Stimulated activated CD4-positive, alpha-beta T cell treated with anti-CD3 and anti-CD28 coated beads, TNF-alpha, amount 100 ng/mL, for 24 hours (primary cell): ENCODE data around the gene GREB1.

Experiments
- DNase-seq, 3 experiments: peaks; one replicate each; pipeline ENCODE4 v3.0.0-alpha.2; 2020; ENCODE audit warnings: low read depth in 3 of 3

GREB1 gene

GRCh38 chr2:11661891-11662435 is 128.1 kb downstream of the GREB1 start:
- no peak for DNase-seq

- no peak for DNase-seq
Observed at GRCh38 chr2:11662882-11663281, 129.0 kb downstream of the GREB1 start.

DNA sequence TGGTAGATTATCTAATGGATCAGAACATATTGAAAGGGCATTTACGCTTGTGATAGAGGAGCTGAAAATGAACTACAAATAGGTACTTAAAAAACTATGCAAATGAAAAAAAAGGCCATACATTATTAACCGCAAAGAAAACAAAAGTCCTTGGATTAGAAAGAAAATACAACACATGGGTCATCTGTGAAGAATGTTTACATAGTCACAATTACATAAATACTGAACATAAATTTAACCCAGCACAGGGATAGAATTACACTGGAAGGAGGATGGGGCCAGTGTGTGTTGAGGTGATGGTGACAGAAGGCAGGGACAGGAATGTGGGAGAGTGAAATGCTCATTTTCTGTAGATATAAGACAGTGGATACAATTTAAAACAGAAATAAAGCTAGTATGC is 129.6 kb downstream of the GREB1 start:
- DNase-seq = no peak

DNA sequence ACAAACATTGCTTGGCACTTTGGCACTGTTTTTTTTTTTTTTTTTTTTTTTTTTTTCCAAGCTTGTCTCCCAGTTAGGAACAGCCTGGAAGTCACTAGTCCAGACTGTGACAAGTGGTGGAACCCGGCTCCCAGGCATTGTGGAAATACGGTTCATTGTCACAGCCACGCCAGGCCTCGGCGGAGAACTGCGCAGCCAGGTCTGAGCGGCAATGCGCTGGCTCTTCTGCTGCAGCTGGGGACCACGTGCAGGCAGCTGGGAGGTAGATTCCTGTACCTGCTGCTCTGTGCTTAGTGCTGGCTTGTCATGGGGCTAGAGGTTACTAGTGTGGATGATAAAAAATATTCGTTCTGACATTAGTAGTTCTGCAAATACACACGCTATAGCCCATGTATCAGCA is 131.2 kb downstream of the GREB1 start:
- DNase-seq = no peak

GRCh38 chr2:11665510-11666362 is 131.9 kb downstream of the GREB1 start:
- no peak for DNase-seq

DNA sequence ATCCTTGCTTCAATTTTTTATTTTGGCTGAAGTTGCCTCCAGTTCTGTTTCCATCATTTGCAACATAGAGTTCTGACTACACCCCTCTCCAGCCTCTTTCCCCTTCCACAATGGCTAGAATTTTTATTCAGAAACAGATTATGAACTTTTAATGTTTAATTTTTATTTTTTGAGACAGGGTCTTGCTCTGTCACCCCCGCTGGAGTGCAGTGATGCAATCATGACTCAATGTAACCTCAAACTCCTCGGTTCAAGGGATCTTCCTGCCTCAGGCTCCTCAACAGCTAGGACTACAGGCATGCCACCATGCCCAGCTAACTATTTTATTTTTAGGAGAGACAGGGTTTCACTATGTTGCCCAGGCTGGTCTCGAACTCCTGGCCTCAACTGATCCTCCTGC is 133.3 kb downstream of the GREB1 start:
- no peak for DNase-seq

DNA sequence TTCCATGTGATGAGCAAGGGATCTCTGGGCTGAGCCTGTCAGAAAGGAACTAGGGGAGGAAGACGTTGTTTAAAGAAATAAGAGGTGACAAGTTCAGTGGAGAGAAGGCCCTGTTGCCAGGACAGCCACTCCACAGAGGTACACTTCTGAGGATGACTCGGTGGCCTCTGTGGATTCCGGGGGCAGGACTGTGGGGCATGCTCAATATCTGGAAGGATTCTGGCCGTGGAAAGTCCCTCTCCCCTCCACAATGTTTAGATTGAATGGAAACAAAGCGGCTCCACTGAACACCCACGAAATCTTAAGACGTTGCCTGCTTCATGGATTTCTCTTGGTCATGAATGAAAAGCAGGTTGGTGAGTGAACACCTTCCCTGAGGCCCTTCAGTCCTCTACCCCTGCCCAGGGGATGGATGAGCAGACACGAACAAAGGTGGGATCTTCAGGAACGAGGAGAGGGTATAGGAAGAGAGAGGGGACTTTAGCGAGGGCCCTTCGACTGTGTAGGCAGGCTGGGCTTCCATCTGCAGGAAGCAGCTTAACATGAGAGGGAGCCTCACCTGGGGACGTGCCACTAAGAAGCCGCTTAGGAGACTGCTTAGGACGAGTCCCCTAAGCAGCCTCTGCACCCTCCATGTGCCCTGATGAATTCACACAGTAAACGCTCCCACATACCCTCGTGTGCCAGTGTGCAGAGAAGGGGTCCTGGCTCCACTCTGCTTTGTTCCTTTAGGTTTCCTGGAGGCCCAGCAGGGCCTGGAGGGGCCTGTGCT is 134.2 kb downstream of the GREB1 start:
- DNase-seq = no peak

- DNase-seq = peak in 1 of 3 experiments; percentile 32
Observed at GRCh38 chr2:11669454-11670291, 135.8 kb downstream of the GREB1 start, which contains the start of gene NTSR2. NTSR2 (minus strand) TSS chr2:11670195; CDS start chr2:11670129, 66 bp downstream.

GRCh38 chr2:11672407-11672806 is 138.6 kb downstream of the GREB1 start:
- DNase-seq = no peak

GRCh38 chr2:11674983-11675382 is 141.1 kb downstream of the GREB1 start:
- no peak for DNase-seq

- DNase-seq = no peak
Observed at GRCh38 chr2:11675423-11676112, 141.7 kb downstream of the GREB1 start.

DNA sequence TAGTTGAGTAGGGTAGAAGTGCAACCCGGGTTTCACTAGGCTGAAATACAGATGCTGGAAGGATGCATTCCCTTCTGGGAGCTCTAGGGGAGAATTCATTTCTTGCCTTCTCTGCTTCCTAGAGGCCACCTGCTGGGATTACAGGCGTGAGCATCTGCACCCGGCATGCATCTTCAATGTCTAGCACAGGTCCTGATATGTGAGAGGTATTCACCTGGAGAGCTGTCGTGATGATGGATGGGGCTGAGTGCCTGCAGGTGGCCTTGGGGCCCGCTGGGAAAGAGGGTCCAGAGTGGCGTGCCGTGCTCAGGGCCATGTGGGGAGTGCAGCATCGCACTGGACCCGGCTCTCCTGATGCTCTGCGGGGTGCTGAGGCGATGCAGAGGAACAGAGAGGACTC is 142.8 kb downstream of the GREB1 start:
- DNase-seq = no peak

- no peak for DNase-seq
Observed at GRCh38 chr2:11677136-11678055, 143.6 kb downstream of the GREB1 start.

- DNase-seq = no peak
Observed at GRCh38 chr2:11678306-11678960, 144.6 kb downstream of the GREB1 start.

DNA sequence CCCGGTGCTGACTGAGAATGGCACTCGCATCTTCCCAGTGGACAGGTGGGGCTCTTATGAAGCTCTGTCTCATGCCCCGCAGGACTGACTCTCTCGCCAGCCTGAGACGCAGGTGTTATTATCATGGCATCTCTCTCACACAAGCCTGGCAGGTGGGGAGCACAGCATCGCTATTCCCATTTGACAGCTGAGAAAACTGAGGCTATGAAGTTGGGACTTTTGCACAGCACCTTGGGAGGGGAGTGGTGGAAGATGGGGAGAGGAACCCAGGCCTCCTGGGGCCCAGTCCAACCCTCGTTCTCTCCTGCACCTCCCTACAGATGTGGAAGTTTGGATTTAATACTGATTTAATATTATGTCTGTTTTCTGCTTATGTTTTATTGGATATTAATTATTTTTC is 145.2 kb downstream of the GREB1 start:
- no peak for DNase-seq

DNA sequence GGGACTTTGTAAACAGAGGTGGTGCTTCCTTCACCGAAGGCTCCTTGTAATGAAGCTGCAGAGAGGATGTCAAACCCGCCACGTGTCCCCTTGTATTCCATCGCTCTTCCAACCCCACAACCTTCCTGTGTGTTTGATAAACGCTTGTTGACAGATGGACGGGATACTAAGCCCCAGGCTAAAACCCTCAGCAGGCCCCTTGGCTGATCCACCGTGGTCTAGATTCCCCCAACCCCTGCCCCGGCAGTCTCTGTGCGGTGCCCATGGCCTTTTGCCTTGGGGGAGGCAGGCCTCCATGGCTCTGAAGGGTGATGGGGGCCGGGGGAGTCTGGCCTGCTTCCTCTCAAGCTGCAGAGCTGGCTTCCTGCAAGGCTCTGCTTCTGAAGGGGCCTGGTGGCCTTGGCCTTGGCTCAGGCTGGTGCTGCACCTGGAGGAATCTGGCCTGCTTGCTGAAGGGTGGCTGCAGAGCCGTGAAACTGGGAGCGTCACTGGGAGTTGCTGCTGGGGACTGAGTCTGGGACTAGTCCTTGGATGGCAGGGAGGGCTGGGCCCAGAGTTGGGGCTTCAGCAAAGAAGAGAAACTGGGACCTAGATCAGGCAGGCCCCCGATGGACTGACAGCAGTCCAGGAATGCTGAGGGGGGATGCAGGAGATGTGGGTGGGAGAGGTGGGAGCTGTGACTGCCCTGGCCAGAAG is 145.8 kb downstream of the GREB1 start:
- no peak for DNase-seq

DNA sequence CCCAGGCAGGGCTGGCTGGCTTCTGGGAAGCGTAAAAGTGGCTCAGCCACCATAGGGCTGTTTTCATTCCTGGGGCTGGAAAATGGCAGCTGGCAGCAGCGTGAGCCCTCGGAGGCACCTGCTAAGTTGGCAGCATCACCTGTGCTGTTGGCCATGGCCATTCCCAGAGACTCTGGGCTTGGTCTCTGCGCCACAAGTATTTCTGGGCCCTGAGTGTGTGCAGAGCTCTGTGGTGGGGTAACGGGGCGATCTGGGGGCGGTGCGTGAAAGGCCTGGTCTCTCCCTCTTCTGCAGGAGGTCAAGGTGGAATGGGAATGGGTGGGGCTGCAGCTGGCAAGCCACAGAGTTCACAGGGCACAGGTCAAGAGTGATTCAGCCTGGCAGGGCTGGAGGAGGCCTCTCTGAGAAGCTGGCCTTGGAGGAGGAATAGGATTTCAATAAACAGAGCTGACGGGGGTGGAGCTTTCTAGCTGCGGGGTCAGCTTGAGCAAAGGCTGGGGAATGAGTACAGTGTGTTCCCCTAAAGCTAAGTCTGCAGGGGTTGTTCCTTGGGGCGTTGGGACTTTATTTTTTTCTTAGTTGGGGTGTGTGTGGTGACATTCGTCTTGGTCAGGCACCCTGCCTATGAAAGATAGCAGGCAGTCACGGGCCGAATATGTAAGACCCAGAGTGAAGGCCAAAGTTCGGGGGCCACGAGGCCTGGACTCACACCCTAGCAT is 146.5 kb downstream of the GREB1 start:
- no peak for DNase-seq
